Measurements from ENCODE around the gene NGEF. TPM values are rescaled to one million over a fixed set of nuclear protein-coding genes. Genes with fewer than 3 reads are reported as not detected.

Gene NGEF
- total and polyA plus RNA-seq, 9 of the 15 experiments (the other 6 are each of a cell fraction or from before 2014, with no cell fraction given), result 0.07 to 0.17 (median 0.09) TPM; not detected in 6

- TF ChIP-seq ZNF140 (CRISPR knock-in tag; IDR thresholded peaks at IDR 0.05) (no peak), ZNF143 (CRISPR knock-in tag; IDR thresholded peaks at IDR 0.05) (no peak)
Observed at GRCh38 chr2:232859385-232859916, 153.6 kb downstream of the NGEF start (continued).

- peaks cover 7 to 11% of the 10 kb centered on the region in 2 experiments for H3K4me1 ChIP-seq (replicated peaks in 1 of 2; ENCODE audit: control insufficient read depth in 2 of 2, insufficient read depth in 2 of 2, low read length in 2 of 2)
- ChIA-PET POLR2A (no interaction called here), CTCF (ENCODE audit: low intra/inter-chr PET ratio) (no interaction called here)
Observed at GRCh38 chr2:232857158-232857563, 155.9 kb downstream of the NGEF start.

More at GRCh38 chr2:232857158-232857563, 155.9 kb downstream of the NGEF start:
- TSS peak; percentile 43 for BruUV-seq (replicated peaks)
- Histone ChIP-seq H3K27ac (ENCODE audit: extremely low read depth, low read depth, low read length) (no peak overlapping the region), H3K4me3 (no peak overlapping the region), H2AFZ (ENCODE audit: low read depth, low read length) (no peak overlapping the region), H3K36me3 (ENCODE audit: control insufficient read depth, insufficient read depth, low read length) (peaks cover 55% of the 10 kb centered on the region; the same call in 2 of the 3 replicates), H3K79me2 (ENCODE audit: control insufficient read depth, insufficient read depth, low read length) (no peaks in the 10 kb centered on the region), H3K9me1 (ENCODE audit: control insufficient read depth, insufficient read depth, low read length) (no peaks in the 10 kb centered on the region), H3K27me3 (ENCODE audit: control insufficient read depth in 2 of 2, insufficient read depth in 2 of 2, low read length in 2 of 2) (no peaks in the 10 kb centered on the region), H3K9me3 (replicated peaks; ENCODE audit: control insufficient read depth, insufficient read depth, low read depth, low read length) (no peaks in the 10 kb centered on the region), H3K9ac (ENCODE audit: insufficient read depth in 1 of 2, low read depth in 2 of 2, low read length in 2 of 2) (no peak overlapping the region), H4K20me1 (replicated peaks; ENCODE audit: control insufficient read depth, insufficient read depth, low read length) (no peaks in the 10 kb centered on the region), H3K4me2 (ENCODE audit: insufficient read depth, low read length) (no peak overlapping the region)
- 58% methylated on average over 4 of the region's 4 CpGs for WGBS (ENCODE audit: insufficient coverage, low coverage, missing lambda C conversion rate)
- FAIRE-seq, result no peak
- TF ChIP-seq ZNF511 (CRISPR knock-in tag; IDR thresholded peaks at IDR 0.05) (no peak), NRF1 (conservative IDR thresholded peaks at IDR 0.05 in 1 of 2, IDR thresholded peaks at IDR 0.05 in 1 of 2) (no peak), FOXA1 (IDR thresholded peaks at IDR 0.05; ENCODE audit: borderline replicate concordance) (no peak), CEBPG (CRISPR knock-in tag; IDR thresholded peaks at IDR 0.05) (peak; percentile 19; the same call in 1 of the 2 replicates), CEBPG (tag; conservative IDR thresholded peaks at IDR 0.05 in 1 of 2, IDR thresholded peaks at IDR 0.05 in 1 of 2) (peak in 1 of 2 experiments; percentile 89; a peak in 2 of 4 replicates), ZNF766 (CRISPR knock-in tag; conservative IDR thresholded peaks at IDR 0.05) (0 out of 2 replicates have a peak, but pooled peaks have one; percentile 20), ZNF589 (CRISPR knock-in tag; IDR thresholded peaks at IDR 0.05; ENCODE audit: low read depth) (no peak), IRF9 (tag; IDR thresholded peaks at IDR 0.05) (no peak), ZNF778 (CRISPR knock-in tag; IDR thresholded peaks at IDR 0.05) (no peak)
- in situ Hi-C loops (cut with MboI), result loop anchor here (10.0 kb wide), 1 partner anchor 408 kb away; no protein-coding TSS in a partner anchor
- no peak for DNase-seq (ENCODE audit: extremely low read depth in 1 of 4, low spot score in 3 of 4)
- intact Hi-C loops (cut with micrococcal nuclease), result loop anchor here (10.0 kb wide), 1 partner anchor 168 kb away; no protein-coding TSS in a partner anchor
- ATAC-seq, result no peak

Data from K562 (cell line).